Erythroblast (primary cell): ENCODE measurements around the gene DAB1.

Source experiments
- GATA1 ChIP-seq: IDR thresholded peaks from 2 replicates; pipeline ENCODE4 v1.6.1; 2011; ENCODE audit warnings: low read depth, mild to moderate bottlenecking, control low read depth, low read length, moderate library complexity
- POLR2A ChIP-seq: IDR thresholded peaks from 2 replicates; pipeline ENCODE4 v1.6.1; 2011; ENCODE audit warnings: mild to moderate bottlenecking, low read length

- TF ChIP-seq POLR2A: no peak
- TF ChIP-seq GATA1: peak; percentile 74
Measured at GRCh38 chr1:57218487-57219079, 205.3 kb downstream of the DAB1 start.
